ENCODE measurements around the gene UVRAG.

DNA sequence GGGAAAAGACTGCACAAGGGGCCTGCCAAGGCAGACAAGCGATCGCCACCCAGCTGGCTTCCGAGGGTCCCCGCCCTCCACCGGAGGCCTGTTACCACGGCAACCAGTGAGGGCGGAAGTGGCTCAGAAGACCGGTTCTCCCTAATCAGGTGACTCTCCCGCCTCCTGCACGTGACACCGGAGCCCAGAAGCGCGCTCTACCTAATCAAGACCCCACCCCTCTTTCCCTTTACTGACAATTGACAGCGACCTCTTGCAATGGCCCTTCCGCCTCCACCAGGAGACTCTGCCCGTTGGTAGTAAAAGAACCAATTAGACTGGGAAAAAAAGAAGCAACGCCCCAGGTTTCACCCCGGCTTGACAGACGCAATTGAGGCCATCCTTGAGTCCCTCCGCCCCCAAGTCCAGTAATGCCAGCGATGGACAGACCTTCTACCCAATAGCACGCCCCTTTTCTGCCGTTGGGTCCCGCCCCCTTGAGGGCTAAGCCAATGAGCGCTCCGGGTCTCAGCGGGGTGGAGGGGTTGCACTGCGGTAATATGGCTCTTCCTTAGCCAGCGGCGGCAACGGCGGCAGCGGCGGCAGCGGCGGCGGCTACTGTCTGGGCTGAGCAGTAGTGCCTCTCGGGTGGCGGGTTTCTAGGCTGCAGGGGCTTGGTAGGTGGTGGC, at the start of gene UVRAG:
- TF ChIP-seq, protein P1, sequence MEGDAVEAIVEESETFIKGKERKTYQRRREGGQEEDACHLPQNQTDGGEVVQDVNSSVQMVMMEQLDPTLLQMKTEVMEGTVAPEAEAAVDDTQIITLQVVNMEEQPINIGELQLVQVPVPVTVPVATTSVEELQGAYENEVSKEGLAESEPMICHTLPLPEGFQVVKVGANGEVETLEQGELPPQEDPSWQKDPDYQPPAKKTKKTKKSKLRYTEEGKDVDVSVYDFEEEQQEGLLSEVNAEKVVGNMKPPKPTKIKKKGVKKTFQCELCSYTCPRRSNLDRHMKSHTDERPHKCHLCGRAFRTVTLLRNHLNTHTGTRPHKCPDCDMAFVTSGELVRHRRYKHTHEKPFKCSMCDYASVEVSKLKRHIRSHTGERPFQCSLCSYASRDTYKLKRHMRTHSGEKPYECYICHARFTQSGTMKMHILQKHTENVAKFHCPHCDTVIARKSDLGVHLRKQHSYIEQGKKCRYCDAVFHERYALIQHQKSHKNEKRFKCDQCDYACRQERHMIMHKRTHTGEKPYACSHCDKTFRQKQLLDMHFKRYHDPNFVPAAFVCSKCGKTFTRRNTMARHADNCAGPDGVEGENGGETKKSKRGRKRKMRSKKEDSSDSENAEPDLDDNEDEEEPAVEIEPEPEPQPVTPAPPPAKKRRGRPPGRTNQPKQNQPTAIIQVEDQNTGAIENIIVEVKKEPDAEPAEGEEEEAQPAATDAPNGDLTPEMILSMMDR (IDR thresholded peaks at IDR 0.05) = no peak
- no peak for TF ChIP-seq EZH2 (IDR thresholded peaks at IDR 0.05; ENCODE audit: borderline replicate concordance, insufficient read depth, low read depth, low read length, poor library complexity, severe bottlenecking)
